A673 (cell line): ENCODE data around the gene RAB11FIP4.

ENCODE experiments used
- EZH2 ChIP-seq: fragments of 200-600 bp; sonication (generic); IDR thresholded peaks from 2 replicates; pipeline ENCODE4 v1.6.1; 2017; ENCODE audit warnings: borderline replicate concordance, low read depth, mild to moderate bottlenecking, mixed read lengths, antibody characterized with exemption, low read length; ENCODE audit not compliant: poor library complexity, severe bottlenecking
- TF ChIP-seq, protein P1 (sequence below): fragments of 300-800, 200-600 bp; sonication (generic); conservative IDR thresholded peaks from 2 replicates; pipeline ENCODE4 v1.5.1; 2017; ENCODE audit warnings: low read depth, mild to moderate bottlenecking, antibody characterized with exemption, low read length, moderate library complexity, mixed read lengths

DNA sequence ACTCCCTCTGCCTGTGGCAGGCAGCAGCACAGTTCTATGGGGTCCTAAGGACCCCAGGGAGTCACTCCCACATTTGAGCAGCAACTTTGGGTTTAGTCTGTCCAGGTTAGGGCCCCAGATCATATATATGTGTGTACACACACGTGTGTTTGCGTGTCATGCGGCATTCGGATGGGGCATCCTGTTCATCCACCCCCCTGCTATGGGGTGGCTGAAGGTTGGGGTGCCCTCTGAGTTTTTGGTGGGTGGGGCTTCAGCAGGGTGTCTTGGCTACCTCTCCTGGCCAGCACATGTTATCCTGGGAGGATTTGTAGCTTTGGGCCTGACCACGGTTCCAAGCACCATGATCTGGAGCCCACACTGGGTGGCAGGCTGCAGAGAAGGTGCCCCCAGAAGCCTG lies 100.7 kb downstream of the RAB11FIP4 start:
- TF ChIP-seq, protein P1, sequence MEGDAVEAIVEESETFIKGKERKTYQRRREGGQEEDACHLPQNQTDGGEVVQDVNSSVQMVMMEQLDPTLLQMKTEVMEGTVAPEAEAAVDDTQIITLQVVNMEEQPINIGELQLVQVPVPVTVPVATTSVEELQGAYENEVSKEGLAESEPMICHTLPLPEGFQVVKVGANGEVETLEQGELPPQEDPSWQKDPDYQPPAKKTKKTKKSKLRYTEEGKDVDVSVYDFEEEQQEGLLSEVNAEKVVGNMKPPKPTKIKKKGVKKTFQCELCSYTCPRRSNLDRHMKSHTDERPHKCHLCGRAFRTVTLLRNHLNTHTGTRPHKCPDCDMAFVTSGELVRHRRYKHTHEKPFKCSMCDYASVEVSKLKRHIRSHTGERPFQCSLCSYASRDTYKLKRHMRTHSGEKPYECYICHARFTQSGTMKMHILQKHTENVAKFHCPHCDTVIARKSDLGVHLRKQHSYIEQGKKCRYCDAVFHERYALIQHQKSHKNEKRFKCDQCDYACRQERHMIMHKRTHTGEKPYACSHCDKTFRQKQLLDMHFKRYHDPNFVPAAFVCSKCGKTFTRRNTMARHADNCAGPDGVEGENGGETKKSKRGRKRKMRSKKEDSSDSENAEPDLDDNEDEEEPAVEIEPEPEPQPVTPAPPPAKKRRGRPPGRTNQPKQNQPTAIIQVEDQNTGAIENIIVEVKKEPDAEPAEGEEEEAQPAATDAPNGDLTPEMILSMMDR = no peak
- no peak for TF ChIP-seq EZH2
